GM12875 (cell line): ENCODE results near the gene MOSPD2.

ENCODE experiments used
- H3K4me3 ChIP-seq: one replicate; pipeline ENCODE4 v1.5.1; 2011; ENCODE audit warnings: low read depth, low read length, control low read depth
- TF ChIP-seq, protein P1 (sequence below): IDR thresholded peaks from 2 replicates; pipeline ENCODE4 v1.5.1; 2011; ENCODE audit warnings: low read depth, mild to moderate bottlenecking, control low read depth, inconsistent platforms, low read length, moderate library complexity, borderline replicate concordance; ENCODE audit not compliant: insufficient read depth

Gene MOSPD2

DNA sequence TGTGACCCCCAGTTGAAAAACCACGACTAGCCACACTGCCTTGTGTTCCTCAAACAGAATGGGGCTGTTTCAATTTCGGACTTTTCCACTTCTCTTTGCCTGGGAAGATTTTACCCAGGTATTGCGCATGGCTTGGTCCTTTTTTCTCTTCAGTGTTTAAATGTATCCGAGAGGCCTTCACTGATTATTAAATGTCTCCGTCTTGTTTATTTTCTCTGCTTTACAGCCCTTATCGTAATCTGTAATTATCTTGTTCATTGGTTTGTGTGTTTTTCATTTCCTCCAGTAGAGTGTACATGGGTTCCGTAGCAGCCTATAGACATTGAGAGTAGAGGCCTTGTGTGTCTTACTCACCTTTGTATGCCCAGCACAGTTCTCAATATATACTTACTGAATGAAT, 2.4 kb downstream of the MOSPD2 start:
- TF ChIP-seq, protein P1, sequence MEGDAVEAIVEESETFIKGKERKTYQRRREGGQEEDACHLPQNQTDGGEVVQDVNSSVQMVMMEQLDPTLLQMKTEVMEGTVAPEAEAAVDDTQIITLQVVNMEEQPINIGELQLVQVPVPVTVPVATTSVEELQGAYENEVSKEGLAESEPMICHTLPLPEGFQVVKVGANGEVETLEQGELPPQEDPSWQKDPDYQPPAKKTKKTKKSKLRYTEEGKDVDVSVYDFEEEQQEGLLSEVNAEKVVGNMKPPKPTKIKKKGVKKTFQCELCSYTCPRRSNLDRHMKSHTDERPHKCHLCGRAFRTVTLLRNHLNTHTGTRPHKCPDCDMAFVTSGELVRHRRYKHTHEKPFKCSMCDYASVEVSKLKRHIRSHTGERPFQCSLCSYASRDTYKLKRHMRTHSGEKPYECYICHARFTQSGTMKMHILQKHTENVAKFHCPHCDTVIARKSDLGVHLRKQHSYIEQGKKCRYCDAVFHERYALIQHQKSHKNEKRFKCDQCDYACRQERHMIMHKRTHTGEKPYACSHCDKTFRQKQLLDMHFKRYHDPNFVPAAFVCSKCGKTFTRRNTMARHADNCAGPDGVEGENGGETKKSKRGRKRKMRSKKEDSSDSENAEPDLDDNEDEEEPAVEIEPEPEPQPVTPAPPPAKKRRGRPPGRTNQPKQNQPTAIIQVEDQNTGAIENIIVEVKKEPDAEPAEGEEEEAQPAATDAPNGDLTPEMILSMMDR = no peak
- H3K4me3 ChIP-seq = no peak overlapping the region

DNA sequence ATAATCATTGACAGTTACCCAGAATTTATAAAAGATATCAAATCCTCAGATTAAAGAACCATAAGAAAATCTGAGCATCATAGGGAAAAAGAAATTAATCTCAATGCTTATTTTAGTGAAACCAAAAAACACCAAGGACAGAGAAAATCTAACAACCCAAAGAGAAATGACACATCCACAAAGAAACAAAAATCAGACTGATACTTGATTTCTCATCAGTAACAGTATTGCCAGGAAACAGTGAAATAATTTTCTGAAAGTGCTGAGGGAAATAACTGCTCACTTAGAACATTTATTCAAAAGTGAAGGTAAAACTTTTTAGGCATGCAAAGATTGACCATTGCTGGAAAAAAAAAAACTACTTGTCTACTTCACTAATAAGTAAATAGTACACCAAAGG, 10.6 kb downstream of the MOSPD2 start:
- TF ChIP-seq, protein P1 = no peak
- H3K4me3 ChIP-seq = no peak overlapping the region

DNA sequence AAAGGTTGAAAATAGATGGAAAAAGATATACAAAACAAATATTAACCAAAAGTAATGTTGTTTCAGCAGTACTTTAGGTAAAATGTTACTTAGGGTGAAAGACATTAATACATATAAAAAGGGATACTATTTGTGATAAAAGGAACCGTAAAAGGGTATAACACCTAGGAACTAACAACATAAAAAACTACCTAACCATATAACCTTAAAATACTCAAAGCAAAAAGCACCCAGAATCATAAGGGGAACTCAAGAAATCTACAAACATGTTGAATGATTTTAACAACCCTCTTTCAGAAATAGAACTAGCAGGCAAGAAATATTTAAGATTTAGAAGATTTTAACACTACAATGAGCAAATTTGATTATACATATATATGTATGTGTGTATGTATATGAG, 11.5 kb downstream of the MOSPD2 start:
- H3K4me3 ChIP-seq = no peak overlapping the region
- TF ChIP-seq, protein P1 = no peak

DNA sequence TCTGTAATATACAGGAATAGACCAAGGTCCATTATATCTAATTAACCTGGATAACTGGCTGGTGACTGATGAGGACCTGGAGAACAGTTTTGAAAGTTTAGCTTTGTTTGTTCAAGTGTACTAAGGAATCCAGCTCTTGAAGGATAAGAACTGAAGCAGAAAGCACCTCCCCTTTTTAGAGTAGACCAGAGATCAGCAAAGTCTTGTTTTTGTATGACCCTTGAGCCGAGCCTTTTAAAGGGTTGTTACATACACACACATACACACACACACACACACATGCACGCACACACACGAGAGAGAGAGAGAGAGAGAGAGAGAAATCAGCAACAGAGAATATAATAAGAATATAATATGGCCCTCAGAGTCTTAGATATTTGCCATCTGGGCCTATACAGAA, 13.0 kb downstream of the MOSPD2 start:
- H3K4me3 ChIP-seq = no peak overlapping the region
- TF ChIP-seq, protein P1 = no peak

DNA sequence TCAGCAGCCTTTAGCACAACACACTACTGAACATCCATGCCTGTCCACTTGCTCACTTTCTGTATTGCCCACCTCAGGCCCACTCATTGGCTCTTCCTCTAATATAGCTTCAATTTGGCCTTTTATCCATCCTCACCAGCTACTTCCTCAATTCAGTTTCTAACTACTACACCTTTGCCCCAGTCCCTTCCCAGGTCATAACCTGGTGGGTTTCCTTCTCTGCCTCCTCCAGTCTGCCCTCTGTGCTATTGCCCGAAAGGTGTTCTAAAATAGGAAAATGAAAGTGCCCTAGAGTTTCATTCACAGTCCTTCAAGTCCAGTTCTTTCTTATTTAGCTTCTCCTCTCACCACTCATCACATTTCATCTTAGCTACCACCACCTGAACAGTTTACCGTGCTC, 23.1 kb downstream of the MOSPD2 start:
- TF ChIP-seq, protein P1 = no peak
- H3K4me3 ChIP-seq = no peak overlapping the region

DNA sequence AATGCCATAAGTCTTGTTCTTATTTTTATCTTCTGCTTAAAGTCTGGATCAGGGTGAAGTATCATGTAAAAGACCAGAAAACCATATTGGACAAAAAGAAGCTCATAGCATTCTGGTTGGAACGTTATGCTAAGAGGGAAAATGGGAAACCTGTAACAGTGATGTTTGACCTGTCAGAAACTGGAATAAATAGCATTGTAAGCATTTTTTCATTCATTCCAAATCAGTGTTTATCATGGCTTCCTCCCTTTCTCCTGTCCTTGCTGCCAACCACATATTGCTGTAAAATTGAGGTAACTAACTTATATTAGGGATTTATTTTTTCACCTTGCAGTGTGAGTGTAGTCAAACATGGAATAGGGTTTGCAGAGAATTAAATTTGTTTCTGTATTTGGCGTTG, 23.8 kb downstream of the MOSPD2 start:
- TF ChIP-seq, protein P1 = no peak
- no peak overlapping the region for H3K4me3 ChIP-seq

DNA sequence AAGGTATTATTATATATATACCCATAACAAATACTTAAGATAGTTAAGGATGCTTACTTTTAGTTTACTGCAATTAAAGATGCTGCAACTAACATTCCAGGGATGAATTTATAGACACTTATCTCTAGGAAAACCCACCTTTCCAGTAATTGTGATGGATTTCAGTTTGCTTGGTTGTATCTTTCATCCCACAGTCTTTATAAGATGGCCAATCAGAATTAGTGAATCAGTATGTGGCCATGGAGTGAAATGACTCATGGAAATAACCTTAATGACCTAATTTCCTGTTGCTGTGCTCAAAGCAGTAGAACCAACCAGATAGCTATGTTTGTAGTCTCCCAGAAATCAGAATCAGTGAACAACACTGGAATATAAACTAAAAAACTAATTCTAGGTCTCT, 26.4 kb downstream of the MOSPD2 start:
- no peak overlapping the region for H3K4me3 ChIP-seq
- TF ChIP-seq, protein P1 = no peak
